Measurements from ENCODE around the gene BTBD16.

BTBD16 gene

DNA sequence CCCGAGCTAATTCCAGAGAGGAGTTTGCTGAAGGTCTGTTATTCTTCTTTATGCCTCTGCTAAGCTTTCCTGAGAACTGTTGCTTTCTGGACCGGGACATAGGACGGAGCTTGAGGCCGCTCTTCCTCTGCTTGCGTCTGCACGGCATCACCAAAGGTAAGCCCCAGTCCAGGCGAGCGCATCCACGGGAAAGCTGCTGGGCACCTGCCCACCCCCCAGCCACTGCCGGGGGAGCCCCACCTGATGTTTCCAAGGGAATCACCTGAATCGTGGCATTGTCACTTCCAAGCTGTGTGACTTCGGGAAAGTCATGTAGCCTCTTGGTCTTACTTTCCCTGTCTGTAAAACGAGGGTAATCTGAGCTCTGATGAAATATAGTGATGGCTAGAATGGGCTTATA lies 58.3 kb downstream of the BTBD16 start:
- Histone ChIP-seq H3K4me3 (ENCODE audit: low read depth in 1 of 2, low read length in 1 of 2) (no peak overlapping the region), H3K36me3 (no peaks in the 10 kb centered on the region), H3K4me1 (ENCODE audit: control insufficient read depth in 1 of 2, insufficient read depth in 1 of 2, low read depth in 1 of 2, low read length in 1 of 2) (no peaks in the 10 kb centered on the region), H3K9me3 (no peaks in the 10 kb centered on the region), H3K27ac (no peak overlapping the region), H3K27me3 (peaks cover 15% of the 10 kb centered on the region)
- TF ChIP-seq, protein P1, sequence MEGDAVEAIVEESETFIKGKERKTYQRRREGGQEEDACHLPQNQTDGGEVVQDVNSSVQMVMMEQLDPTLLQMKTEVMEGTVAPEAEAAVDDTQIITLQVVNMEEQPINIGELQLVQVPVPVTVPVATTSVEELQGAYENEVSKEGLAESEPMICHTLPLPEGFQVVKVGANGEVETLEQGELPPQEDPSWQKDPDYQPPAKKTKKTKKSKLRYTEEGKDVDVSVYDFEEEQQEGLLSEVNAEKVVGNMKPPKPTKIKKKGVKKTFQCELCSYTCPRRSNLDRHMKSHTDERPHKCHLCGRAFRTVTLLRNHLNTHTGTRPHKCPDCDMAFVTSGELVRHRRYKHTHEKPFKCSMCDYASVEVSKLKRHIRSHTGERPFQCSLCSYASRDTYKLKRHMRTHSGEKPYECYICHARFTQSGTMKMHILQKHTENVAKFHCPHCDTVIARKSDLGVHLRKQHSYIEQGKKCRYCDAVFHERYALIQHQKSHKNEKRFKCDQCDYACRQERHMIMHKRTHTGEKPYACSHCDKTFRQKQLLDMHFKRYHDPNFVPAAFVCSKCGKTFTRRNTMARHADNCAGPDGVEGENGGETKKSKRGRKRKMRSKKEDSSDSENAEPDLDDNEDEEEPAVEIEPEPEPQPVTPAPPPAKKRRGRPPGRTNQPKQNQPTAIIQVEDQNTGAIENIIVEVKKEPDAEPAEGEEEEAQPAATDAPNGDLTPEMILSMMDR (IDR thresholded peaks at IDR 0.05) = no peak

DNA sequence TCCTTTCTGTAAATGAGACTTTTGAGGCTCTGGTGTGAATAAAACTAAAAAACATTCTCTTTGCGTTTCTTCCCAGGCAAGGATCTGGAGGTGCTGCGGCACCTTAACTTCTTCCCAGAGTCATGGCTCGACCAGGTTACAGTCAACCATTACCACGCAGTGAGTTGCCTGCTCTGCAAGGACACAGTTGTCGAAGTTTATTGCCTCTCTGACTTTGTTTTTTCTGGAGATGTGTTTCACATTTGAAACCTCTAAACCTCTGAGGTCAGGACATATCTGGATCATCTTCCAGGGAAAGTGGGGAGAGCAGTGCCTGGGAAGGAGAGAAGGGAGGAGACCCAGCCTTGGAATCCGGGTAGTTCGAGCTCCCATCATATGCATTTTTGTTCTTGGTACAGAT lies 60.0 kb downstream of the BTBD16 start:
- H3K4me1 ChIP-seq (ENCODE audit: control insufficient read depth in 1 of 2, insufficient read depth in 1 of 2, low read depth in 1 of 2, low read length in 1 of 2) = no peaks in the 10 kb centered on the region
- no peaks in the 10 kb centered on the region for H3K36me3 ChIP-seq
- H3K9me3 ChIP-seq = no peaks in the 10 kb centered on the region
- TF ChIP-seq, protein P1 (IDR thresholded peaks at IDR 0.05) = no peak
- no peak overlapping the region for H3K27ac ChIP-seq
- H3K4me3 ChIP-seq (ENCODE audit: low read depth in 1 of 2, low read length in 1 of 2) = no peak overlapping the region
- H3K27me3 ChIP-seq = peaks cover 15% of the 10 kb centered on the region

DNA sequence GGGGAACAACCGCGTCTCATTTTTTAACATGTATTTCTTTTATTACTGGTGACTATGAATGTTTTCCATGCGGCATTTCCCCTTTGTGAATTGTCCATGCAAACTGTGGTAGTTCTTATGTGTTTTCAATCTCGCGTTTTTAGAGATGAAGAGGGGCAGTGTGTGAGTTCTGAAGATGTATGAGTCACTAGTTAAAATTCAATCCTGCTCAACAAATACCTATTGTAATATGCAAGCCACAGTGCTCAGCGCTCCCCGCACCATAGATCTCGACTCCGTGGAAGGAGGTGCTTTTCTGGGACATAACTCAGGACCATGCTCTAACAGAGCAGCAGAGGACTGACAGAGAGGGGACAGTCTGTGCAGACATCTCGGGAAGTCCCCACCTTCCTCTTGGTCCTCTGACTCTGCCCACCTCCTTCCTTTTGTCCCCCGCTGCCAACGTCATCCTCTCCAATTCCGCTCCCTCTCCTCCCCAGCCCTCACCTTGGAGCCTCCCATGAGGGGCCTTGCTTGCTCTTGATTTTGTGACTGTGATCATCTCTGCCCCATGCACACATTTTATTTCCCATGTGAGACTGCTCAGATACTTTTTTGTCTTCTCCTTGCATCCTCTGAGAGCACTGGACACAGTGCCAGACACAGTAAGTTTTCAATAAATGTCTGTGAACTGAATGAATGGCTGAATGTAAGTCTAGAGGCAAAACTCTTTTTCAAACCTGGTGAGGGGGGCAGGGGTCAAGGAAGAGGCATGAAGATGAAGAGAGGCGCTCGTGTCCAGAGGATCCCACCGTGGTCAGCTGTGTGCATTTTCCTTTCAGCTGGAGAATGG lies 60.7 kb downstream of the BTBD16 start:
- TF ChIP-seq, protein P1 (IDR thresholded peaks at IDR 0.05) = no peak
- no peak overlapping the region for H3K27ac ChIP-seq

DNA sequence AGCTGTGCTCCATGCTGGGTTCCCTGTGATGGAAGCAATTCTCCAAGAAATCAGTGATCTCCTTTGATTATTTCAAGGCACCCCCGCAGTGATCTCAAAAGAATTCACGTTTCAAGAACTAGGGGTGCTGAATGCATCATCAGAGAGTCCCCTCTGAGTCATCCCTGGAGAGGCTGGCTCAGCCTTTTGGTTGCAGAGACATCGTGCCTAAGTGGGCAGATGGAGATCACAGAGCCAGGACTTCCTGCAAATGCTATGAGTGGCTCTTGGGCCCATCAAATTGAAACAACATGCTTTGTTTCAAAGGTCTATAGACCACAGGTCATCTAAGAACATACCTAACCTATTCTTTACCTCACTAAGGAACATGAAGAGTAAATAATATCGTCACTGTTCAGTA lies 61.9 kb downstream of the BTBD16 start:
- Histone ChIP-seq H3K27ac (no peak overlapping the region), H3K9me3 (no peaks in the 10 kb centered on the region), H3K4me1 (ENCODE audit: control insufficient read depth in 1 of 2, insufficient read depth in 1 of 2, low read depth in 1 of 2, low read length in 1 of 2) (no peaks in the 10 kb centered on the region), H3K4me3 (ENCODE audit: low read depth in 1 of 2, low read length in 1 of 2) (no peak overlapping the region), H3K36me3 (no peaks in the 10 kb centered on the region), H3K27me3 (peaks cover 19% of the 10 kb centered on the region)
- TF ChIP-seq, protein P1 (IDR thresholded peaks at IDR 0.05) = no peak

More for the DNA sequence above, 60.7 kb downstream of the BTBD16 start:
- H3K36me3 ChIP-seq = no peaks in the 10 kb centered on the region
- no peak overlapping the region for H3K4me3 ChIP-seq (ENCODE audit: low read depth in 1 of 2, low read length in 1 of 2)
- peaks cover 17% of the 10 kb centered on the region for H3K27me3 ChIP-seq
- H3K4me1 ChIP-seq (ENCODE audit: control insufficient read depth in 1 of 2, insufficient read depth in 1 of 2, low read depth in 1 of 2, low read length in 1 of 2) = no peaks in the 10 kb centered on the region
- H3K9me3 ChIP-seq = no peaks in the 10 kb centered on the region

DNA sequence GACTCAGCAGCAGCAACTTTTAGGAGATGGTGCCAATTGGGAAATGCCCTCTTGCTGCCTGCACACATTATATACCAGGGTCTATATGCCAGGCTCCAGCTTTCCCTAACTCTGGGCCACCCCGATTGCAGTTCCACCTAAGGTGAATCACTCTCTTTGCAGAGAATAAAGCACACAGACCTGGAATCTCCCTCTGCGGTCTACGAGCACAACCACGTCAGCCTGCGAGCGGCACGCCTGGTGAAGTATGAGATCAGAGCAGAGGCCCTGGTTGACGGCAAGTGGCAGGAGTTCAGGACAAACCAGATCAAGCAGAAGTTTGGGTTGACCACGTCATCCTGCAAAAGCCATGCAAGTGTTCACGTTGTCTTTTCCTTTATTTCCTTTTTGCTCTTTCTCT lies 65.2 kb downstream of the BTBD16 start:
- peaks cover 0 to 1% of the 10 kb centered on the region in 2 experiments for H3K4me1 ChIP-seq (ENCODE audit: control insufficient read depth in 1 of 2, insufficient read depth in 1 of 2, low read depth in 1 of 2, low read length in 1 of 2)
- TF ChIP-seq, protein P1 (IDR thresholded peaks at IDR 0.05) = no peak
- H3K27ac ChIP-seq = no peak overlapping the region
- peaks cover 18% of the 10 kb centered on the region for H3K27me3 ChIP-seq
- H3K36me3 ChIP-seq = no peaks in the 10 kb centered on the region
- no peaks in the 10 kb centered on the region for H3K9me3 ChIP-seq
- no peak overlapping the region for H3K4me3 ChIP-seq (ENCODE audit: low read depth in 1 of 2, low read length in 1 of 2)
